GM19324 (cell line): Measurements from ENCODE around the gene LARGE1.

Experiments
- ATAC-seq: cut with Tn5 transposase; IDR thresholded peaks from one replicate; pipeline ENCODE4 v1.9.1; 2021; ENCODE audit warnings: mild to moderate bottlenecking, moderate library complexity; ENCODE audit not compliant: unreplicated experiment, low FRiP score

LARGE1 gene

DNA sequence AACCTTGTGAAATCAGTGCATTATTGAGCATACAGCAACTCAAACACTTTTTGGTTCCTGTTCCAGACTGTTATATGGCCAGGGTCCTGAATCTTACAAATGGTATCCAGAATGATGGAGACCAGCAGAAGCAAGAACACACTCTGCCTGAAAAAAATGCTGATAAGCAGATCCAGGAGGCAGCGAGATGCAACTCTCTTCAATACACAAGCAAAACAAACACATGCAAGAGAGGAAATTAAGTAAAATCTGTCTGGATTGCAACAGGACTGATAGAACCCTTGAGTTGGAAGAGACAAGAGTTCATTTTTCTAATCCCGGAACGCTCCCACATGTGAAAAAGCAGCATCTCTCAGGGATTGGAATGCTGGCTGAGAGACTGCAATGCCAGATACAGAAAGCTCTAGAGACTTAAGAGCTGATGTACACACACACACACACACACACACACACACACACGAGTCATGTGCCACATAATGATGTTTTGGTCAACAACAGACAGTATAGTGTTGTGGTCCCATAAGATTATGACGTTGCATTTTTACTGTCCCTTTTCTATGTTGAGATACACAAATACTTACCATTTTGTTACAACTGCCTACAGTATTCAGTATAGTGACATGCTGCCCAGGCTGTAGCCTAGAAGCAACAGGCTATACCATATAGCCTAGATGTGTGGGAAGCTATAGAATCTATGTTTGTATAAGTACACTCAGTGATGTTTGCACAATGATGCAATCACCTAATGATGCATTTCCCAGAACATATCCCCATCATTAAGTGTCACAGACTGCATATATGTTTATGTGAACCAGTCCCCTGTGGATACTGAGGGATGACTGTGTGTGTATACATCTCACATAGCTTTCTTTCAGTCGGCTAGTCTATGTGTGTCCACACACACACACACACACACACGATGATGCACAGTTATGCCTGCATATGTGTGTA is 406.6 kb downstream of the LARGE1 start:
- ATAC-seq: no peak

DNA sequence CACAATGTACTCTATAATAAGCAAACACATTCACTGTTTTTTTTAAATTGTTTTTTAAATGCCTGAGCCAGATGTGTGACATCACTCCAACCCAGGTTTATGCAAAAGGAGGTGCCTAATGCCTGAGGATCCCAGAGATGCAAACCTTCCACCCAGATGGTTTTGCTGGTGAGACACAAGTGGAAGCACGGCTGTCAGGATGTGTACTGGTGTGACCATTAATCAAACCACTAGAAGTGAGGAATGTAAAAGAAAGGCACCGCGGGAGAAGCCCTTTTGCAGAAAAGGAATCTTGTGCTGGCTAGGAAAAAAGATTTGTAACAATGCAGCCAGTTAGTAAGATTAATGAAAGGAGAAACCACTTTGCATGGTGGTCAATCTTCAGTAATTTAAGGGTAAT is 407.4 kb downstream of the LARGE1 start:
- no peak for ATAC-seq

GRCh38 chr22:33510429-33510904 is 409.8 kb downstream of the LARGE1 start:
- no peak for ATAC-seq

DNA sequence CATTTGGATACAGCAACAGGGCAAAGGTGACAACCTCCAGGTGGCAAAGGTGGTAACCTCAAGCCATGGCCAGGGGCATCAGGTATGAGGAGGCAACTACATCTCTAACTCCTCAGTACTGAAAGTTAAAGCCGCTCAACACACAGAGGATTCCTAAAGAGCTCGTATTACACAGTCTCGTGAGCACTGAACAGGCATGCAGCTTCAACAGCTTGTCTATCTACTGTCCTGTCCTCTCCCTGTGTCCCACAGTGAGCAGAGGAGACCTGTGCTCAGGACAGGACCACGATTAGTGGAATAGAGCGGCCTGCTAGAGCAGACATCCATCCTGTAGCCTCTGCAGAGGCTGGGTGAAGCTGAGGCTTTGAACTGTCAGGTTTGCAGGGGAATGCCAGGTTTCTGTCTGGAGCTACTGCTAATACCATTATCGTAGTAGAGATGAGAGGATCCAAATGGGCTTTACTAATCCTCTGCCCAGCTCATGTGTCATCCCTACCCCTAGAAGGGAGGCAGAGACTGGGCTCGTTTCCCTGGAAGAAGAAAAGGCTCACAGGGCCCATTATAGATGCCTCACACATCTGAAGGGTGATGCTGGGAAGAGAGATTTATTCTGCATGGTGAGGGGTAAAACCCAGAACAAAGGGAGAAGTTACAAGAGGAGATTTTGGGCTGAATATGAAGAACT is 415.2 kb downstream of the LARGE1 start:
- no peak for ATAC-seq

GRCh38 chr22:33496112-33496511 is 424.2 kb downstream of the LARGE1 start:
- ATAC-seq: no peak

- no peak for ATAC-seq
Measured at GRCh38 chr22:33493476-33494205, 426.6 kb downstream of the LARGE1 start.

DNA sequence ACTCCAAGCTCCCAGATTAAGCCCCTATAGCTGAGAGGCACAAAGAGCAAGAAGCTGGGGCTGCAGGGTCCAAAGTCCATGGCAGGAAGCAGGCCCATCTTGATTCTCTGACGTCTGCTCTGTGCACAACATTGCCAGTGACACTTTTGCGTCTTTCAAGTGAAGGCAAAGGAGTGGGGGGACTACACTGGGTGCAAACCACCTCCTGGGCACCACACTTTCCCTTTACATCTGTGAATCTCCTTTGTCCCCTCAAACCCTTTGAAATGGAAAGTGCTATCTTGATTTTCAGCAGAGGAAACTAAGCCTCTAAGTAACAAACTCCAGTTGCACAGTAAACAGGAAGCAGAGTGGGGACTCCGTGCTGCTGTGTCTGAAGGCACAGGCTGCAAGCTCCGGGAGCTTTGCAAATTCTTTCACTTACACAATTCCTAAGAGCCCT is 428.0 kb downstream of the LARGE1 start:
- no peak for ATAC-seq

- no peak for ATAC-seq
Measured at GRCh38 chr22:33487041-33487716, 433.1 kb downstream of the LARGE1 start.

DNA sequence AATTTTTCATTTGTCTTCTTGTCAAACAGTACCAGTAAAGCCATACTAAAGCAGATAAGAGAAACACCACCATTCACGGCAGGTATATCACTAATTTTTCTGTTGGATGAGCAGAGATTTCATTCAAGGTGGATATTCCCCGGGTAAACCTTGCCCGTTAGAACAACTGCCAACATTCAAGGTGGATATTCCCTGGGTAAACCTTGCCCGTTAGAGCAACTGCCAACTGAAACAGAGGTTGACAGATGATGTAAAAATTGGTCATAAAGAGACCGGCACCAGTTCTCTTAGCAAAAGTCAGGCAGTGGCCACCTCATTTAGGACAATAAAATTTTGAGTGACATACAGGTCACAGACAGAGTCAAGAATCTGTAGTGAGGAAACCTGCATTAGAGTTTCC is 438.7 kb downstream of the LARGE1 start:
- ATAC-seq: no peak

DNA sequence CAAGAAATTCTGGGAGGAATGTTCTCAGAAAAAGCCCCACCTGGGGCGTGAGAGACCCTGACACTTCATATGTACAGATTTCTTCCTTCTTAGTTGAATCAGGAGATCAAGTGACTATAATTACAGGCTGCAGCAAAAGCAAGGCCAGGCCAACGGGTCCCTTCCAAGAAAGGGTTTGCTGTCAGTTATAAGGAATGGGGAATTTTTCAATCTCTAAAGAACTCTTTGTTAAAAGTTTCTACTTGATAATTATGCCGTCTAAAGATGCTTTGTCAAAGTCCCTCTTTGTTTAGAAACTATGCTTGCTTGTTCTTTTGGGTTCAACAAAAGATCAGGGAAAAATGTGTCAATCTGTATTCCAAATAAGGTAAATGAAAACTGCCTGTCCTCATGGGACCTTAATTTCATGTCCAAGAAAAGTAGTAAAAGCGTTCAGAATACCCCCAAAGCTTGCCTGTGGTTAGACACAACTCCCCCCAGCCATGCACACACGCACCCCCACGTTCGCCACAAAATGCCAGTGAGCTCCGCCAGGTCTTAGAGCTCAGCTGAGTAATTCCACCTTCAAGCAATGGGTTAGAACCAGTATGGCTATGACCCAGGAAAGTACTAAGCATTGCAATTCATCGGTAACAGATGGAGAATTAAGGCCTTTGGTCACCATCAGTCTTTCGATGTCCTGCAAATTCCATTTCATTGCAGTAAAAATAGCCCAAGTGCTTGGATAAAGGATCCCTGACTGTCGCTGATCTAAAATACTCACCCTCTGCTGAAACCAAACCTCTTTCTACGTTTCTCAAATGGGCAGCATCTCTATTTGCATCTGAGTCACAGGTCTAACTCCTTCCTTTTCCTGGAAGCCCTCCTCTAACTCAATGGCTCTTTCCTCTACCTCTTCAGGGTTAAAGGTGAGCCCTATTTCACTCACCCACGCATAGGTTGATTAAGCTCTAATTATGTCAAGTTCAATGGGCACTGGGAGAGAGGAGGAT is 442.9 kb downstream of the LARGE1 start:
- no peak for ATAC-seq

DNA sequence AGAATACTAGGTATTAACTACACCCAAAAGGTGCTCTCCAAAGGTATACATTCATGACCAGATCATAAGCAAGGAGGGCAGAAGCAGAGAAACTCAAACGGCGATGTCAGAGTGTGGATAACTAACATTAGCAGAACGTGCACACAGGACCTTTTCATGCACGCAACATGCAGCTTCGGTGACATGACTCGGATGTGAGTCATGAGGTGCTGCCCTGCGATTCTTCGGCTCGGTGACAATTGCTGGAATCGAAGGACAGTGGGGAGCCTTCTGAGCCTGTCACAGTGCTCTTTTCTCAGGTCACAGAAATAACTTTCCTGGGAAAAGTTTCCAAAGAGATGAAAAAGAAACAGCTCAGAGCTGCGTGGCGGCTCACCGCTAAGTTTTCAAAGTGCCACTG is 443.6 kb downstream of the LARGE1 start:
- no peak for ATAC-seq

DNA sequence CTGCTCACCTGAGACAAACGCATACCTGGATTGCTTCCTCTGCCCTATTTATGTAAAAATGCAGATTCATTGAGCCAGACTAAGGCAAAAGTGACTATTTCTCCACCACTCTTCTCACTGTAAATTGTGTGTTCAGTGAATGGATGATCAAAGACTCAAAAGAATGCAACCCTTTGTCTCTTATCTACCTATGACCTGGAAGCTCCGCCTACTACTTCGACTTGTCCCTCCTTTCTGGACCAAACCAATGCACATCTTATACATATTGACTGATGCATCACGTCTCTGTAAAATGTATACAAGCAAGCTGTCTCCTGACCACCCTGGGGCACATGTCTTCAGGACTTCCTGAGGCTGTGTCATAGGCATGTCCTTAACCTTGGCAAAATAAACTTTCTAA is 444.1 kb downstream of the LARGE1 start:
- no peak for ATAC-seq

- no peak for ATAC-seq
Measured at GRCh38 chr22:33474587-33474986, 445.7 kb downstream of the LARGE1 start.

DNA sequence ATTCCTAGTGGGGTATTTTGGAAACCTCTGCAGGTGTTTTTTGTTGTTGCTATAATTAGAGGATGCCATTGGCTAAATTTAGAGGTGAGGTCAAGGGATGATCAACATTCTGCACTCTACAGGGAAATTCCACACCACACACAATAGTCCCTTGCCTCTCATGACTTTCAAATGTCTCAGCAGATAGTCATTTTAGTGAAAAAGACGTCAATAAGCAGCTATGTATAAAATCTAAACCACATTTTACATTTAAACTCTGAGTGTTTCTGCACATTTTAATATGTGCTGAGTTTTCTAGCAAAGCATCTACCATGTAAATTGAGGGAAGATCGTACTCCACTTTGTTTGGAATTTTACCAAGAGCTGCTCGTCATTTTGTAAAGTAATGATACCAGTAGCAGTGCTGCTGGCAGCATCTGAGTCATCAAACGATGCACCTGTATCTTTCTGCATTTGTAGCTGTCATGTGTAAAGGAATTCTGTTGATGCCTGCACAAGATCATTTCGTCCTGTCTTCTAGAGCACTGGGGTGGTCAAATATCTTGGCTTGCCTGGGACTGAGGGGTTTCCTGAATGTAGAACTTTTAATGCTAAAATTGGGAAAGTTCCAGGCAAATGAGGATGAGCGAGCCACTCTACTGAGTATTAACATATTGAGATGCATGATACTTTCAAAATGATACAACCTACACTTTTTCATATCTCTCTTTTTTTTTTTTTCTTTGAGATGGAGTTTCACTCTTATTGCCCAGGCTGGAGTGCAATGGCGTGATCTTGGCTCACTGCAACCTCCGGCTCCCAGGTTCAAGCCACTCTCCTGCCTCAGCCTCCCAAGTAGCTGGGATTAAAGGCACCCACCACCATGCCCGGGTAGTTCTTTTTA is 447.6 kb downstream of the LARGE1 start:
- ATAC-seq: no peak

- no peak for ATAC-seq
Measured at GRCh38 chr22:33470456-33470855, 449.8 kb downstream of the LARGE1 start.

DNA sequence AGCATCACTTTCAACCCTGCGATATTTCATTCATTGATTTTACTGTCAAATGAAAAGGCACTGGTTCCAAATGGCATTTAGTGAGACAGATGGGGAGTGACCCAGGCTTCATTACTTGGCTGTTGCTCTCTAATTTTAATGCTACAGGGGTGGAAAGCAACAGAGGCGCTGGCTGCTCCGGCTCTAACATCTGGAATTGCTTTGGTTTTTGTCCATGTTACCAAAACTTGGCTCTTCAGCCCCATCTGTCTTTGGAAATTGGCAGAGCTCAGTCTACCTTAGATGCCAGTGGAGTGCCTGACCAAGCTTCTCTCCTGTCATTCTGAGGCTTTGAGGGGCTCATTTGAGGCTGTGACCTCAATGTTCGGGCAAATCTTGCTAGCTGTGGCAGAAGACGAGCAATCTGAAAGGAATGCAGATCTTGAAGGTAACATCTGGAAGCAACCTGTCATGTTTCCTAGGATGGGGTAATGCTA is 452.6 kb downstream of the LARGE1 start:
- no peak for ATAC-seq

DNA sequence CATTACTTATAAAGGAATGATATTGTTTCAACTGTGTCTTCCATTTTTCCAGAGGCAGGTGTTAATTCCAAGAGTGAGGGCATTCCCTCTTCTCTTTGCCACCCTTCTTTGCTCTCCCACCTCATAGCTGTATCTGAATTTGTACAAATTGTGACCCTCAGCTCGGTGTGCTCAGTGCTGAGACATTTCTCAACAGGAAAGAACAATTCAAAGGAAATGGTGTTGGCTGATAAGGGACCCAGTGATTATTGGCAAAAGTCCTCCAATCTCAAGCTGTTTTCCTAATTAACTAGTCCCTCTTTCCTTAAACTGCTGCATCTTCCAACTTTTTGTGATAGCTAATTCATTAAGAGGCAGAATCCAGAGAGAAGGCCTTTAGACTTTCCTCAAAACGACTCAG is 453.2 kb downstream of the LARGE1 start:
- ATAC-seq: no peak

- ATAC-seq: no peak
Measured at GRCh38 chr22:33465554-33465953, 454.7 kb downstream of the LARGE1 start.
